Stimulated activated CD4-positive, alpha-beta T cell treated with anti-CD3 and anti-CD28 coated beads, TNF-alpha, amount 100 ng/mL, for 1 hour (primary cell): ENCODE results near the gene UQCRC2.
"Not testable (repeated sequence)": the region's sequence is repeated elsewhere in the genome, so short reads cannot be mapped to it uniquely, and the experiment has no call there.

ENCODE experiments used
- DNase-seq, 3 donors: peaks; one replicate each; pipeline ENCODE4 v3.0.0-alpha.2; 2020; ENCODE audit warnings: low read depth in 3 of 3, low spot score in 1 of 3

Gene UQCRC2

GRCh38 chr16:21980032-21980431, 26.9 kb downstream of the UQCRC2 start:
- no peak for DNase-seq

GRCh38 chr16:21982108-21982507, 28.9 kb downstream of the UQCRC2 start:
- DNase-seq: no peak

- DNase-seq: no peak
Measured at GRCh38 chr16:21984062-21984461, 30.9 kb downstream of the UQCRC2 start.

- DNase-seq: no peak
Measured at GRCh38 chr16:21985524-21985923, 32.4 kb downstream of the UQCRC2 start.

GRCh38 chr16:21986692-21987246, 33.6 kb downstream of the UQCRC2 start:
- no peak for DNase-seq

GRCh38 chr16:21987498-21987897, 34.3 kb downstream of the UQCRC2 start:
- no peak for DNase-seq

GRCh38 chr16:21989133-21989532, 36.0 kb downstream of the UQCRC2 start:
- no peak for DNase-seq

GRCh38 chr16:21989751-21990150, 36.6 kb downstream of the UQCRC2 start:
- DNase-seq: no peak

GRCh38 chr16:21990381-21990944, 37.3 kb downstream of the UQCRC2 start:
- no peak for DNase-seq

GRCh38 chr16:21991621-21992020, 38.5 kb downstream of the UQCRC2 start:
- DNase-seq: no peak

- no peak for DNase-seq
Measured at GRCh38 chr16:21994856-21995465, 41.8 kb downstream of the UQCRC2 start.

- DNase-seq: no peak
Measured at GRCh38 chr16:21996923-21997696, 43.9 kb downstream of the UQCRC2 start.

GRCh38 chr16:21997697-21998480, 44.7 kb downstream of the UQCRC2 start:
- DNase-seq: no peak

GRCh38 chr16:22001591-22001990, 48.4 kb downstream of the UQCRC2 start:
- DNase-seq: no peak

GRCh38 chr16:22002047-22002446, 48.9 kb downstream of the UQCRC2 start:
- DNase-seq: not testable (repeated sequence)

- DNase-seq: no peak
Measured at GRCh38 chr16:22003195-22003594, 50.0 kb downstream of the UQCRC2 start.

- no peak for DNase-seq
Measured at GRCh38 chr16:22004341-22004740, 51.2 kb downstream of the UQCRC2 start.

GRCh38 chr16:22005746-22006145, 52.6 kb downstream of the UQCRC2 start:
- no peak for DNase-seq

GRCh38 chr16:22006636-22007035, 53.5 kb downstream of the UQCRC2 start:
- DNase-seq: no peak

- no peak for DNase-seq
Measured at GRCh38 chr16:22007159-22007508, 54.0 kb downstream of the UQCRC2 start.

- DNase-seq: peak; percentile 9 to 62 (median 43)
Measured at GRCh38 chr16:22007509-22008214, 54.5 kb downstream of the UQCRC2 start, which contains the start of gene MOSMO. TSS of gene MOSMO (plus strand) at chr16:22008111. CDS start at chr16:22008302, 191 bp downstream.
